Measurements from ENCODE around the gene ZFAND4.
"Not testable (repeated sequence)": the region's sequence is repeated elsewhere in the genome, so short reads cannot be mapped to it uniquely, and the experiment has no call there.

ZFAND4 gene

DNA sequence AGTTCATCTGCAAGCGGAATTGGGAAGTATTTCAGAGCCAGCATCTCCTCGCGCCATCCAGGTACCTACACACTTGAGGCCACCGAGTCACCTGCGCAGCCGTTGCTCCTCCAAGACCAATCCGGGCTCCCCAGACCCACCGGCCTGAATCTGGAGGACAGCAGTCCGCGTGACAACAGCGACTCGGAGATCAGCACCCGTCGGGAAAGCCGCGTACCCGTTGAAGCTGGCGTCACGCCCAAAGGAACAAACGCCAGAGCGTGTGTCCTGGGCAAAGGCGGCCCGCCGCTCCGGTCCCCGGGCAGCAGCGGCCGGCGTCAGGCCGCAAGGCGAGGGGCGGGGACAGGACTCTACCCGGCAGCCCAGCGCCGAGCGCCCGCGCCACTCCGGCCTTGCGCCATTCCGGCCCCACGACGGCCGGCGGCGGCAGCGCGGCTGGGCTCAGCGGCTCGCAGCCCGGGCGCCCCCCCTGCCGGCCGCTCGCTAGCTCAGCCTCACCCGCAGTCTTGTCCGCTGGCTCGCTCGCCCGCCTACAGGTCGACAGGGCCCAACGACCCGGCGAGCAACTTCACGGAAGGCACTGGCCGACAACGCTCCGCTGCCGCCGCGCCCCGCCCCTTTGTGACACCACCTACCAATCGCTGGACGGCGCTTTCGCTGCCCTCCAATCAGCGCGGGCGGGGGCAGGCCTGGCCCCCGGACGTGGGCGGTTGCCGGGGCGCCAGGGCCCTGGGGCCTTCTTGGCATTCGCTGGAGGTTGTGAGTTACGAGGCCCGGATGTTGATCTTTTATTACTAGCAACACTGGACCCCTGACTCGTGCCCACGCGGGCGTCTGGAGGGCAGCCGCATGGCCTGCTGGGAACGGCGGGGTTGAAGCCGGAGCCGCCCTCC is at the start of gene ZFAND4:
TSS of gene ZFAND4 (minus strand) at position 592 of the 893 bp plus-strand sequence. CDS start 9,047 bp downstream, outside the sequence.
- DNase-seq = peak; percentile 91 to 92

DNA sequence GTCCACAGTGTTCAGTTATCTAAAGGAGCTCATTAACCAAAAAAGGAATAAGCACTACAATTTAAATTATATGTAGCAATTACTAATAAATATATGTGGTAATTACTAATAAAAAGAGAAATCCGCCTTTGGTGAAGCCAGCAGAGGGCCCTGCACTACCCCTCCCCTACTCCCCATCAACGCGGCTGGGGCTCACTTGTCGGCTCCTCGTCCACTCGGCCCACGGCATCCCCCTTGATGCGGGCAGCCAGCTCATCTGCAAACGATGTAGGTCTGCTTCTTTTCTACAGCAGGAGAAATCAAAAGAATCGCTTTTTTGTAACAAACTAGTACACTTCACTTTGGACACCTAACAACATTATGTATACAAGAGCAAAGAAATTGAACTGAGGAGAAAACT is 48.9 kb upstream of the ZFAND4 start:
- DNase-seq = not testable (repeated sequence)

DNA sequence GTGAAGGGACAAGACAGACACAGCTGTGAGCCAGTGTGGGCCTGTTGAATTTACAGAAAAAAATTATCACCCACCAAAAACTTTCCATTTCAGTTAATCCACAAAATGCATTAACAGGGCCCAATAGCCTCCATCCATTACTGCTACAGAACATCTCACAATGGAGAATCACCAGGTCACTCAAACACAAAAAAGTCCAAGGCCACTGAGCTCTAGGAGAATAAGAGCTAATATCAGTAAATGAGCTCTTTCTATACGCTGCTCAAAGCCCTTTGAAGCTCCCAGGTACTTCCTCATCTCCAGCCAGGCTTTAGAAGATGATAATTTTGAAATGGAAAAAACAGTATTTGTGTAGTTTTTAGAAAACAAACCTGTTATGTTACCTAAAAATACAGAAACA is 45.1 kb upstream of the ZFAND4 start:
- DNase-seq = not testable (repeated sequence)

DNA sequence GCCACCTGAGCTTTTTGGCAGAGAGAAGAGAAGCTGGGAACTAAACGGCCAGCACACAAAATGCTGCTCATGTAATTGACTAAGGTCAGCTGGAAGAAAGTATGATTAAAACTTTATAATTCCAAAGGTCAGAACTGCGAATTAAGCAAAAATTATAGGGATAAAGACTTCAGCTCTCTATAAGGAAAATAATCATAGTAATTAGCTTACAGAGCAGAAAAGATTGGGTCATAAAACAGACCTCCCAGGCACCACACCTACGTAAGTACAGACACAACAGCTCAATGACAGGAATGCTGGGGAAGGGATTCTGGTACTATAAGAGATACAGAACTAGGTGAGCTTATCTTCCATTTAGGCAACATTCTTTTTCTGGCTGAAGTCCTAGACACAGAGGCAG is 44.5 kb upstream of the ZFAND4 start:
- DNase-seq = not testable (repeated sequence)

DNA sequence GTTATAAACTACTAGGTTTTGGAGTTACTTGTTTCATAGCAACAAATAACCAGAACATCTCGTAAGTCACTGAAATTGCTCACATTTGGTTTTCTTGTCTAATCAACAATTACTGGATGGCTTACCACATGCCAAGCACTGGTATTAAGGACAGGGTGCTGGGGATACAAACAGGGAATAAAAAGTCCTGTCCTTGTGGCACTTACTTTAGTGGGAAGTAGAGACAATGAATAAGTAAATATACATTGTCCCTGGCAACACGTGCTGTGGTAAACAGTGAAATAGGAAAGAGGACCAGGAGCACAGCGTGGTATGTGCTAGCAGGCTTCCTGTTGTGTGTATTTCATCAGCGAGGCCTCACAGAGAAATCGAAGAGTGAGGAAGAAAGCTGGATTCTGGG is 38.7 kb upstream of the ZFAND4 start:
- not testable (repeated sequence) for DNase-seq

DNA sequence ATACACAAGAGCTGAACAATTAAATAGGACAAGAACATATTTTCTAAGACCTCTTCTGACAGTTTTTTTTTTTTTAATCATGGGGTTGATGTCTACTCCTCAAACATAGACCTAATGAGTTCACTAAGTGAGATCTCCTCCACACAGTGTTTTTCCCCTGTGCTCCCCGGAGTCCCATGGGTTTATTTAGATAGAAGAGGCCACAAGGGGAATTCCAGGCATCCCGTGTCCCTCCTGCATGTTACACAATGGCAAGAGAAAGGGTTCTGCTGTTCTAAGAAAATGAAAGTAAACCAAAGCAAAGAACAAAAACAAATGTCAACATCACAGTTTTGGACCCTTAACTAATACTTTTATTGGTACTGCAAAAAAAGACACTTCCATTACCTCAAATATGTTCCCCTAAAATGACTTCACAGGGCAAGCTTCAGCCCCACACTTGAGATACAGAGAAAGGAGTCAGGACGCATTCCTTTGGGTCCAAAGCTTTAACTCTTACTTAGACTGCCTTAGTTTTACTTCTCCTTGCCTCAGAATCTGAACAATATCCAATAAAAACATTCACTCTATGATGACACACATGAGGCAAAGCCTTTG is 37.7 kb upstream of the ZFAND4 start:
- DNase-seq = not testable (repeated sequence)

DNA sequence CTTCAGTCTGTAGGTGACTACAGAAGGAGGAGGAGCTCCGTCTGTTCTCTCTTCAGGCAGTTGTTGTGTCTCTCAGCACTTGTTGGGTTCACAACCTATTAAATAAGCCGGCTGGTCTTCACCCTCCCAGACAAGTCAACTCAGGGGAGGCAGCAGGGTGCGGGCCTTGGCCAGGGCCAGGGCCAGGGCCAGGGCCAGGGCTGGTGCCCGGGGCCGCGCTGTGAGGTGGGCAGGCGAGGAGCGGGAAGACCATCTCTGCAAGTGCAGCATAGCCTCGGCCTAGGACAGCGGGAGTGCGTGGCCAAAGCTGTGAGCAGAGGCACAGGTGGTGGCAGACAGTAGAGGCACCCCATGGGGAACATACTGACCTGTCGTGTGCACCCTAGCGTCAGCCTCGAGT is 5.9 kb upstream of the ZFAND4 start:
- DNase-seq = not testable (repeated sequence)

DNA sequence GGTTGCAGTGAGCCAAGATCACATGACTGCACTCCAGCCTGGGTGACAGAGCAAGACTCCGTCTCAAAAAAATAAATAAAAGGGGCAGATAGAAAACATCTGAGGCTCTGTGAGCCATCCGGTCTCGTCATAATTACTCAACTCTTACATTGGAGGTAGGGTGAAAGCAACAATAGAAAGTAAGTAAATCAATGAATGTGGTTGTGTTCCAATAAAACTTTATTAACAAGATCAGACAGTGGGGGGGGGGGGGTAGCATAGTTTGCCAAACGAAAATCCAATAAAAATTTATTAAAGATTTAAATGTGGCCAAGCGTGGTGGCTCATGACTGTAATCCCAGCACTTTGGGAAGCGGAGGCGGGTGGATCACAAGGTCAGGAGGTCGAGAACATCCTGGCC is 2.8 kb upstream of the ZFAND4 start:
- no peak for DNase-seq

DNA sequence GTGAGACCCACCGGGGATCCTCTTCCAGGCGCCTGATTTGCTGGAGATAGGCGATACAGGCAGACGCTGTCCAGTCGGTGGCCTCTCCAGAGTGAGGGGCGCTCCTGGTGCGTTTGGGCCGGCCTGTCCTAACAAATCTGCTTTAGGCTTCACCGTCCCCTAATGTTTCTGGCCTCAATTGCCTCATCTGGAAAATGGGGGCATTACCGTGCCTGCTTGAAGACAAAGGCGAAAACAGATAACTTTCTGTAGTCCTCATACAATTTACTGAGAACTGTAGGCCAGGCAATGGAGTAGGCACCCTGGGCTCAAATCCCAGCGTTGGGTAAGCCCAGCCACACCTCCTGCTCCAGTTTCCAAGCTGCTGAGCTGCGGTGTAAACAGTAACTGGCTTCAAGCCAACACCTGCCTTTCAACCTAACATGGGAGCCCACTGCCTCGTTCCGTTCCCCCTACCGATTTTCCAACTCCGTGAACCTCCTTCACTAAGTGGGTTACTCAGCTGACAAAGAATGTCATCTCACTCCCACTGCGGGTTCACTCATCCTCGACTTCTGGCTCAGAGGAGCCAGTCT is 589 bp upstream of the ZFAND4 start:
- DNase-seq = peak; percentile 8 to 22

DNA sequence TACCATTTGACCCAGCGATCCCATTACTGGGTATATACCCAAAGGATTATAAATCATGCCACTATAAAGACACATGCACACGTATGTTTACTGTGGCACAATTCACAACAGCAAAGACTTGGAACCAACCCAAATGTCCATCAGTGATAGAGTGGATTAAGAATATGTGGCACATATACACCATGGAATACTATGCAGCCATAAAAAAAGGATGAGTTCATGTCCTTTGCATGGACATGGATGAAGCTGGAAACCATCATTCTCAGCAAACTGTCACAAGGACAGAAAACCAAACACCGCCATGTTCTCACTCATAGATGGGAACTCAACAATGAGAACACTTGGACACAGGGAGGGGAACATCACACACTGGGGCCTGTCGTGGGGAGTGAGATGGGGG is 1.3 kb downstream of the ZFAND4 start:
- DNase-seq = not testable (repeated sequence)

DNA sequence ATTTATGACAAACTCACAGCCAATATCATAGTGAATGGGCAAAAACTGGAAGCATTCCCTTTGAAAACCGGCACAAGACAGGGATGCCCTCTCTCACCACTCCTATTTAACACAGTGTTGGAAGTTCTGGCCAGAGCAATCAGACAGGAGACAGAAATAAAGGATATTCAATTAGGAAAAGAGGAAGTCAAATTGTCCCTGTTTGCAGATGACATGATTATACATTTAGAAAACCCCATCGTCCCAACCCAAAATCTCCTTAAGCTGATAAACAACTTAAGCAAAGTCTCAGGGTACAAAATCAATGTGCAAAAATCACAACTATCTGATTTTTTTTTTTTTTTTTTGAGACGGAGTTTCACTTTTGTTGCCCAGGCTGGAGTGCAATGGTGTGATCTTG is 2.7 kb downstream of the ZFAND4 start:
- DNase-seq = not testable (repeated sequence)

DNA sequence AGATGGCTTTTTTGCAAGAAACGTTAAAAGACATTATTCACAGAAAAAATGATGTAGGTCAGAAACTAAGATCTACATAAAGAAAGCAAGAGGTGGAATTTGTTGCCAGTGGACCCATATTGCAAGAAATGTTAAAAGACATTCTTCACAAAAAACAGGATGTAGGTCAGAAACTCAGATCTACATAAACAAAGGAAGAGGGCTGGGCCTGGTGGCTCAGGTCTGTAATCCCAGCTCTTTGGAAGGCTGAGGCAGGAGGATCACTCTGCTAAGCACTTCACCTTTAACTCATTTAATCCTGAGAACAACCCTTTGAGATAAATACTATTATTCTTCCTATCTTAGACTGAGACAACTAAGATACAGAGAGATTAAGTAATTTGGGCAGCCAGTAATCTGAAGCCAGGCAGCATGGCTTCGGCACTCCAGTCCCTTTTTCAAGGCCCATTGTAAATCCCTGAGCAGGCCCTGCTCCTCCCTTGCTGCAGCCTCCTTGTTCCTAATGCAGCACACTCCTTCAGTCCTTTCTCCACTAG is 11.6 kb downstream of the ZFAND4 start:
- no peak for DNase-seq

DNA sequence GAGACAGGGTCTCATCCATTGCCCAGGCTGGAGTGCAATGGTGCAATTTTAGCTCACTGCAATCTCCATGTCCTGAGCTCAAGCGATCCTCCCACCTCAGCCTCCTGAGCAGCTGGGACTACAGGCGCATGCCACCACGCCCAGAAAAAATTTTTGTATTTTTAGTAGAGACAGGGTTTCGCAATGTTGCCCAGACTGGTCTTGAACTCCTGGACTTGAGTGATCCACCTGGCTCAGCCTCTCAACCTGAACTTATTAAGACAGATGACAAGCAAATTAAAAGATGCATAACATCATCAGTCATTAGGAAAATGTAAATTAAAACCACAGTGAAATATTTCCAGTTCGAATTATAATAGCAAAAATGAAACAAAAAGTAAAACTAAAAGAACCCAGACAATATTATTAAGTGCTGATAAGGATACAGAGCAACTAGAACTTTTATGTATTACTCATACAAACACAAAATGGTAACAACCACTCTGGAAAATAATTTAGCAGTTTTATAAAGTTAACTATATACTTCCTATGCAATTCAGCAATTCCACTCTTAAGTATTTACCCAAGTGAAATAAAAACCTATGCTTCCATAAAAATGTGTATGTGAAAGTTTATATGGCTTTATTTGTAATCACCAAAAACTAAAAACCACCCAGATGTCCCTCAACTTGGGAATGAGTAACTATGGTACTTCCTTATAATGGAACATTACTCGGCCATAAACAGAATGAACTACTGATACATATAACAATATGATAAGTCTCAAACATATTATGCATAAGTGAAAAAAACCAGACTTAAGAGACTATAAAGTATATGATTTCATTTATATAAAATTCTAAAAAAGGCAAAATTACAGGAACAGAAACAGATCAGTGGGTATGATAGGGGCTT is 15.3 kb downstream of the ZFAND4 start:
- no peak for DNase-seq

DNA sequence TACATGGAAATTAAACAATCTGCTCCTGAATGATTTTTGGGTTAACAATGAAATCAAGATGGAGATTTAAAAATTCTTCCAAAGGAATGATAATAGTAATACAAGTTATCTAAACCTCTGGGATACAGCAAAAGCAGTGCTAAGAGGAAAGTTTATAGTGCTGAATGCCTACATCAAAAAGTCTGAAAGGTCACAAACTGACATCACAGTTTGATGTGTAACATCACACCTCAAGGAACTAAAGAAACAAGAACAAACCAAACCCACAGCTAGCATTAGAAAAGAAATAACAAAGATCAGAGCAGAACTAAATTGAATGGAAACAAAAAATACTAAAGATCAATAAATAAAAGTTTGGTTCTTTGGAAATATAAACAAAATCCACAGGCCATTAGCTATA is 17.4 kb downstream of the ZFAND4 start:
- DNase-seq = no peak

DNA sequence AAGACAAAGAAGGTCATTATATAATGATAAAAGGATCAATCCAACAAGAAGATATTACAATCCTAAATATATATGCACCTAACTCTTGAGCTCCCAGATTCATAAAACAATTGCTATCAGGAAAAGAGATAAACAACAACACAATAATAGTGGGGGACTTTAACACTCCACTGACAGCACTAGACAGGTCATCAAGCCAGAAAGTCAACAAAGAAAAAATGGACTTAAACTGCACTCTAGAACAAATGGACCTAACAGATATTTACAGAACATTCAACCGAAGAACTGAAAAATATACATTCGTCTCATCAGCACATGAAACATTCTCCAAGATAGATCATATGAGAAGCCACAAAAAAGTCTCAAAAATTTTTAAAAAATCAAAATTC is 17.8 kb downstream of the ZFAND4 start:
- DNase-seq = not testable (repeated sequence)

DNA sequence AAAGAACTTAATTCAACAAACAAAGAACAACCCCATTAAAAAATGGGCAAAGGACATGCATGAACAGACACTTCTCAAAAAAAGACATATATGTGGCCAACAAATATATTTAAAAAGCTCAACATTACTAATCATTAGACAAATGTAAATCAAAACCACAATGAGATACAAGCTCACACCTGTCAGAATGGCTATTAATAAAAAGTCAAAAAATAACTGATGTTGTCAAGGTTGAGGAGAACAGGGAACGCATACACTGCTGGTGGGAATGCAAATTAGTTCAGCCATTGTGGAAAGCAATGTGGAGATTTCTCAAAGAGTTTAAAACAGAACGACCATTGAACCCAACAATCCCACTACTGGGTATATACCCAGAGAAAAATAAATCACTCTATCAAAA is 19.1 kb downstream of the ZFAND4 start:
- DNase-seq = no peak

DNA sequence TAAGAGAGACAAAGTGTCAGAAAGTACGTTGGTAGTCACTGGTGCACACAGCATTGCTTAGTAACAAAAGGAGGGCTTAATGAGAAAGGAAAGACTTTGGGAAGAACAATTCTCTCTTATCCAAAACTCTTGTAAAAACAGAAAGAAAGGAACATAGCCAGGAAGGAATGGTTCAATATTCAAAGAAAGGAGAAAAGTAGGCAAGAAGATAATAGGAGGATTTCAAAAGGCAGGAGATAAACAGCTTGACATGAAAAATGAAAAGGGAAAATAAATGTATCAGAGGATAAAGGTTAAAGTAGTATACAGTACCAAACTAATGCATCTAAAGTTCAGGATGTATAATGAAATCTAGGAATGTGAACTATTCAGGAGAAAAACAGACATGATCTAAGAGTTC is 20.1 kb downstream of the ZFAND4 start:
- DNase-seq = no peak

DNA sequence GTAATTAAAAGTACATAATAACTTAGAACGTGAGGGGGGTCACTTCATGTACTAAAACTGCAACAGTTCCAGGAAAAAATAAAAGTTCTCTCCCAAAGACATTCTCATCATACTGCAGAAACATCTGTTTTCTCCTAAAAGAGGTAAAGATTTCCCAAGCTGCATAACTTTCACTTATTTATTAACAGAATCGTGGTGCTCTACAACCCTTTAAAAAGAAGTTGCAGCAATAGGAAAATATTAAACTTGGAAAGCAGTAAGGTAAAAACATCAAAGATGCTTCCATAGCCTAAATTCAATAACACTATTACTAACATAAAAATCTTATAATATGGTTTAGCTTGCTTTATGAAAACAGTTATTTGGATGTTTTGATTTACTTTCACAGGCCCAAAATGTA is 23.3 kb downstream of the ZFAND4 start:
- DNase-seq = no peak

DNA sequence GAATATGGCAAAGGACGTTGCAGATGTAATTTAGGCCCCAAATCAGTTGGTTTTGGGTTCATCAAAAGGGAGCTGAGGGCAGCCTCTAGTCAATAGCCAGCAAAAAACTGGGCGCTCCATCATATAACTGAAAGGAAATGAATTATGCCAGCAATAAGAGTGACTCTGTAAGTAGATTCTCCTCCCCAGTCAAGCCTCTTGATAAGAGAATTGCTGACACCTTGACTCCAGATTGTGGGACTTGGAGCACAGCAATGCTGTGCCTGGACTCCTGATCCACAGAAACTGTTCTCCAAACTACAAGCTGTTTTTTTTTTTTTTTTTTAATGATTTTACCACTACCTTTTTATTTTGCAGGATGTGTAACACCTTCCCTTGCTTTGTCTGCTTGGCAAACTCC is 25.5 kb downstream of the ZFAND4 start:
- no peak for DNase-seq

DNA sequence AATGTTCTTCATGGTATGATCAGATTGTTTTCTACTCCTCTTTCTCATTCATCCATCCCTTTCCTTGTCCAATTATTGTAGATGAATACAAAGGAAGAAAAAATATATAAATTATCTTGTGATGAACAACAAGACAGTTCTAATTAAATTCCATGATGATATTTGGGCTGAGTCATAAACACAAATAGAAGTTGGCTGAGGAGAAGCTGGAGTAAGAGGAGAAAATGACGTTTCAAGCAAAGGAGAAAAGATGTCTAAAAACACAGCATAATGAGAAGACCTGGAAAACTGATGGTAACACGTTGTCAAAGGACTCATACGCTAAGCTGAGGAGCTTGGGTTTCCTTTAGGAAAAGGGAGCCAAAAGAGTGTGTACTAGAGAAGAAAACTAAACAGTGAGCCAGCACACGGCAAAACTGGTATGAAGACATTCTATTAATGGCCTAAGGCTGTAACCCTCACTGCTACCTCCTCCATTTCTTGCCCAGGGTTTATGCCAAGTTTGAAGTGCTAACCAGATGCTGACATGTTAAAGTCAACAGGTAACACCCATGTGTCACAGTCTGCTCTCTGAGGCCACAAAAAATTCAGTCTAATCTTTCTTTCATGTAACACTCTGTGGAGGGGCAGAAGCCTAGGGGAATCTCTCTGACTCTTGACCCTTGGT is 26.1 kb downstream of the ZFAND4 start:
- no peak for DNase-seq

DNA sequence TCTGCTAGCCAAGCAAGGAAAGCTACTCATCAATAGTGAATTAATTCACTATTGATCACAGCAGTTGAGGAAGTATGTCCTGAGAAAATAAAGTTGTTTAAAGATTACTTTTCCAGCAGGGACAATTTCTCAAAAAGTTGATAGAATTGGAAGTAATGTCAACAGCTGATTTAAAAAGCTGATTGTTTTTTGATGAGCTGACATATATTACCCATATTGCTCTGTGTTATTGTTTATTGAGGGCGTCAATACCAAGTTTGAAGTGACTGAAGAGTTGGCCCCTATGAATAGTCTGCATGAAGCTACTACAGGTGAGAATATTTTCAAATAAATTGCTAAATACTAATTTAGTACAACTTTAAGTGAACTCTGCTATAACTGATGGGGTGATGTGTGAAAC is 28.0 kb downstream of the ZFAND4 start:
- no peak for DNase-seq

DNA sequence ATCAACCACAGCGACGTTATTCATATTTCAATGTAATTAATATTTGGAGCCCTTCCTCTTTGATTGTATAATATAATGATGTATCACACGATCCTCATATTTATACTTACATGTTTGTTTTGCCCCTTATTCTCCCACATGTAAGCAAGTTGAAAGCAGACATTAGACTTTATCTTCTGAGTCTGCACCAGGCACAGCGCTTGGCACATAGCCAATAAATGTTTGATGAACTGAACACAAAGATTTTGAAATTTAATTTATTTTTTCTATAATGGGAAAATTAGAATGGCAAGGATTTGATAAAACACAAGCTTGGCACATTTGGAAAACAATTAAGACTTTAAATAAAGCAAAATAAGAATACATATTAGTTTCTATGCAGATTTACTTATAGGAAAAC is 31.6 kb downstream of the ZFAND4 start:
- no peak for DNase-seq
